Memory B cell (primary cell): ENCODE results near the gene RUVBL1.

ENCODE experiments used
- ATAC-seq: fragments of 150-1000 bp; cut with Tn5 transposase; 2 replicates; pipeline ENCODE4 v1.10.0; 2021; ENCODE audit warnings: low read depth, mild to moderate bottlenecking, moderate library complexity
- DNase-seq, 2 donors: peaks; one replicate each; pipeline ENCODE4 v3.0.0; 2022; ENCODE audit warnings: low spot score in 2 of 2
- H3K27ac Mint-ChIP-seq: one replicate; pipeline ENCODE4 v1.8.0; 2022; ENCODE audit warnings: mild to moderate bottlenecking, moderate library complexity, mixed read lengths
- H3K27me3 Mint-ChIP-seq: one replicate; pipeline ENCODE4 v1.8.0; 2022; ENCODE audit warnings: mixed read lengths
- H3K36me3 Mint-ChIP-seq: one replicate; pipeline ENCODE4 v1.8.0; 2022; ENCODE audit warnings: mild to moderate bottlenecking, mixed read lengths
- H3K4me1 Mint-ChIP-seq: one replicate; pipeline ENCODE4 v1.8.0; 2022; ENCODE audit warnings: mixed read lengths
- H3K4me3 Mint-ChIP-seq: one replicate; pipeline ENCODE4 v1.8.0; 2022; ENCODE audit warnings: mild to moderate bottlenecking, moderate library complexity, mixed read lengths
- H3K9me3 Mint-ChIP-seq: one replicate; pipeline ENCODE4 v1.8.0; 2022; ENCODE audit warnings: mixed read lengths

Gene RUVBL1

DNA sequence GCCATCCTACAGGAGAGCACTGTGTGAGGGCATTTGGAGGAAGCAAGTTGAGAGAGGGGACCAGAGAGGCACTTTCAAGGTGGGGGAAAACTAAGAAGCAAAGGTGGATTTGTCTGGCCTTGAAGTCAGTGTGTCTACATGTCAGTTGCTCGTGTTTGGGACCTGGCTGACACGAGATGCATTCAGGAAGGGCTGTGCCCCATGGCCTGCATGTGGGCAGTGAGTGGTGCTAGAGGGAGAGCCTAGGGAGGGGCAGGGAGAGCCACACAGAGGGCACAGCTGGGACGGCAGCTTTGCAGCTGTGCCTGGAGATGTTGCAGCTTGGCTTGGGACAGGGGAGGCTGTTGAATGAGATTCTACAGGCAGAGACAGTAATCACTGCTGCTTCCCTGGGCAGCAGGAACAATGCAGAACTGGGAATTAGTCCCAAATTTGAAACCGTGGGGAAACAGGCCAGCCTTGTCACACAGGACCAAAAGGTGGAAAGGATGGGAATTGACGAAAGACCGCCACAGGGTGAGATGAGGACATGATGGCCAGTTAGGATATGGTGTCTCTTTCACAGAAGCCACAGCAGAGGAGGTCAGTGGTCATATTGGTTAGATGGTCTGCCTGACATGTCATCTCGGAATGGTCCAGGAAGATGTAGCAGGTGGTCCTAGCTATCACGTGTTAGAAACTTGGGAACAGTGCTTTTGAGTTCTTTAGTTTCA, 61.4 kb downstream of the RUVBL1 start:
- no peak overlapping the region for H3K4me3 Mint-ChIP-seq
- no peak for DNase-seq
- peaks cover 8% of the 10 kb centered on the region for H3K4me1 Mint-ChIP-seq
- no peak for ATAC-seq
- H3K27ac Mint-ChIP-seq, result peak overlapping the region; percentile 26
- H3K27me3 Mint-ChIP-seq, result no peaks in the 10 kb centered on the region
- H3K9me3 Mint-ChIP-seq, result no peaks in the 10 kb centered on the region
- peaks cover 45% of the 10 kb centered on the region for H3K36me3 Mint-ChIP-seq

DNA sequence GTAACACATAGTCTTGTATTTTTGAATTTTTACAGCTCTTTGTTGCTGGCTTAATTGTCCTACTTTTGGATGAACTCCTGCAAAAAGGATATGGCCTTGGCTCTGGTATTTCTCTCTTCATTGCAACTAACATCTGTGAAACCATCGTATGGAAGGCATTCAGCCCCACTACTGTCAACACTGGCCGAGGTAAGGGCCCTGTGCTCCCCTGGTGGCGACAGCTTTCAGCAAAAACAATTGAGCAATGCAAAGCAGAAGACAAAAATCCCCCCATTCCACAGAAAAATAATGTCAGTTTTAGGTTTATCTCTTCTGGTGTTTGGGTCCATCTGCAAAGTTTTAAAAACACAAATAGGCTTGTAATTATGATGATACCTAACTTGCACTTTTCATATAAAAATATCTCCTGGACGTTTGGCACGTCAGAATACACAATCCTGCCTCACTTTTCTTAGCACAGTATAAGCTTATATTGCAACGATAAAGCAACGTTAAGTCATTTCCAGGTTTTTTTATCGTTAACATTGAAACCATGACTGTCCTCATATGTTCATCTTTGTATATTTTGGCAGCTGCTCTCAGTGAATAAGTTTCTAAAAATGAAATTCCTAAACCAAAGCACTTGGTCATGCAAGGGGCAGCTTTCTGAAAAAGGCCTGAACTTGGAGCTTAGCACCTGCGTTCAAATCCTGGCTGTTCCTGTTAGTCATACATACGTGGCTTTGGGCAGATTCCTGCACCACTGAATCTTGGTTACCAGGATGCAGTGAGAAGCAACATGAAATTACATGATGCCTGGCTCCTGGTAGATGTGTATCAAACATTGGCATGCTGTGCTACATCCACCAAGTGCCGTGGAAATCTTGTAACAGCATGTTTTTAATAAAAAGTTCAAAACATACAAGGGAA, 62.9 kb downstream of the RUVBL1 start:
- ATAC-seq (no peak), DNase-seq (no peak)
- no peaks in the 10 kb centered on the region for H3K27me3 Mint-ChIP-seq
- no peaks in the 10 kb centered on the region for H3K9me3 Mint-ChIP-seq
- peaks cover 45% of the 10 kb centered on the region for H3K36me3 Mint-ChIP-seq
- H3K27ac Mint-ChIP-seq, result no peak overlapping the region
- no peak overlapping the region for H3K4me3 Mint-ChIP-seq
- H3K4me1 Mint-ChIP-seq, result peaks cover 8% of the 10 kb centered on the region

DNA sequence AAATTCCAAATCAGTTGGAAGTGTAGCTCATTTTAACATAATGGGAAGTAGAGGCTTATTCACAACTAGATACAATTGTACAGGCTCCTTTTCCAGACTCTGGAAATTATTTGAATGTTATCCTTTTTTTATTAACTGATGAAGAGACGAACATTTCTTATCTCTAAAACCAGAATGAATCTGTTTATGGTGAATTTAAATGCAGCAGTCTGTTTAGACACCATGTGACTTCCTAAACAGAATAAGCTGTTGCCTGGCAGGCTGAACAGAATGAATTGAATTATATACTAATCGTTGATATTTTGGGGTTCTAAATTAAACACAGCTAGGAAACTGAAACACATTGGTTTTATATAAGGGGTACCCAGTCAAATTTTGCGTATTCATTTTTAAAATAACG, 67.4 kb downstream of the RUVBL1 start:
- peaks cover 32% of the 10 kb centered on the region for H3K4me1 Mint-ChIP-seq
- H3K27me3 Mint-ChIP-seq, result no peaks in the 10 kb centered on the region
- peaks cover 26% of the 10 kb centered on the region for H3K36me3 Mint-ChIP-seq
- no peak for ATAC-seq
- no peak overlapping the region for H3K4me3 Mint-ChIP-seq
- no peaks in the 10 kb centered on the region for H3K9me3 Mint-ChIP-seq
- DNase-seq, result no peak
- peak overlapping the region; percentile 28 for H3K27ac Mint-ChIP-seq

DNA sequence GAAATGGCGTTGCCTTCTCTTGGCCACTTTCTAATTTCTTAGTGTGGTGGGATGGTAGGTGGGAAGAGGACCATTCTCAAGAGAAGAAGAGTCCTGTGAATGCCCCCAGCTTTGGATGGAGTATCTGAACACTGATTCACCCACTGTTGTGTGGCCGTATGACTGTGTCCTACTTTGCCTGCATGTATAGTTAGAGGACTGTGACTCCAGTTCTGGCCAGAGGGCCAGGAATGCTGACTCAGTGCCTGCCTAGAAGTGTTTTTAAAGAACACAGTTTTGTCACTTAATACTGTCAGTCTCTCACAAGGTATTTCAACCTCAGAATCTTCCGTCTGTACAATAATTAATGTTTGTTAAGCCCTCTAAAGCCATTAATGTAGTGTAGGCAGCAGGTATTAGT, 69.2 kb downstream of the RUVBL1 start:
- H3K27me3 Mint-ChIP-seq, result no peaks in the 10 kb centered on the region
- H3K4me1 Mint-ChIP-seq, result peaks cover 33% of the 10 kb centered on the region
- DNase-seq, result no peak
- no peaks in the 10 kb centered on the region for H3K9me3 Mint-ChIP-seq
- ATAC-seq, result no peak
- peaks cover 15% of the 10 kb centered on the region for H3K36me3 Mint-ChIP-seq
- peak overlapping the region; percentile 94 for H3K27ac Mint-ChIP-seq
- no peak overlapping the region for H3K4me3 Mint-ChIP-seq

DNA sequence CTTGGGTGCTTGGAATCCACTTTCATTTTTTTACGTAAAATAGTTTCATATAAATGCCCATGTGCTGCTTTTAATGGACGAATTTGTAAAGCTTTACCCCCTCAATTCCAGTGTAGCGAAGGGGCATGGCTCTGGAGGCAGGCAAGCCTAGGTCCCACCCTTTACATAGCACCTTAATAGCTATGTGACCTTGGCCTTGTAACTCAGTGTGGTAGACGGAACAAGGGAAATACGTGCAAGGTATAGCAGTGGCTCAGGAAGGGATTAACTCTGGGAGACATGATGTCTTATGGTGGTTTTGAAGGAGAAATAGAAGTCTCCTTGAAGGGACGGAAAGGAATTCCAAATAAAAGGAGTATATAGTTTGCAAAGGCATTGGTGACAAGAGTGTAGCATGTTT, 70.0 kb downstream of the RUVBL1 start:
- DNase-seq (no peak), ATAC-seq (no peak)
- peak overlapping the region; percentile 94 for H3K27ac Mint-ChIP-seq
- peaks cover 13% of the 10 kb centered on the region for H3K36me3 Mint-ChIP-seq
- no peaks in the 10 kb centered on the region for H3K27me3 Mint-ChIP-seq
- H3K4me3 Mint-ChIP-seq, result peak overlapping the region; percentile 32
- H3K4me1 Mint-ChIP-seq, result peaks cover 33% of the 10 kb centered on the region
- H3K9me3 Mint-ChIP-seq, result no peaks in the 10 kb centered on the region

DNA sequence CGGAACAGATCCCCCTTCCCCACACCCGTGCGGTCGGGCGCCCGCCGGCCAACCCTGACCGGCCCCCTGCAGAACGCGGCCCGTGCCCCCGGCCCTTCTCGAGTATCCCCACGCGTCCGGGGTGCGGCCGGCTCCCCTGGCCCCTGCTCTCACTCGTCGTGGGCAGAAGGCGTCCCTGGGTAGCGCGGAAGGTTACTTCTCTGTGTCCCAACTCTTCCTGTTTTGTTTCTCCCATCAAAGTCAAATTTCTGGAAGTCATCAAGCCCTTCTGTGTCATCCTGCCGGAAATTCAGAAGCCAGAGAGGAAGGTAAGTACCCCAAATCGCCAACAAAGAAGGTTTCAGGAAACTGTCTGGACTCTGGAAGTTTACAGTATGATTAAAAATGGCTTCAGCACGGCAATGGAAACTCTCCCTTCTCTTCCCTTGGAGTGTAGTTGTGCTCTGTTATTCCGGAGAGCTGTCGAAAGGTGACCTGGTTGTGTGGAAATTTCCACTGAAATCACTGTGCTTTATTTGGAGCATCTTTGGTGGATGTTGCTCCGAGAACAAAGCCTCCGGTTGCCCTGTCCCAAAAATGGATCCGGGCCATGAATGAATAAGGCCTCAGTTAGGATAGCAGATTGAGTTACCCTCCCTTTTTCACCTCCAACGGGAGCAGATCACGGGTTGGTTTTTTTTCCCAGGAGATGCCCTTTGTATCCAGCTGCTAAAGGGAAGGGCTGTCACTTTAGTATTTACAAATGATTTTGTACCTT, 70.8 kb downstream of the RUVBL1 start:
- Mint-ChIP-seq H3K4me3 (peak overlapping the region; percentile 97), H3K36me3 (peaks cover 13% of the 10 kb centered on the region), H3K4me1 (peaks cover 33% of the 10 kb centered on the region), H3K9me3 (no peaks in the 10 kb centered on the region), H3K27me3 (no peaks in the 10 kb centered on the region), H3K27ac (peak overlapping the region; percentile 94)
- DNase-seq, result no peak
- ATAC-seq, result no peak

DNA sequence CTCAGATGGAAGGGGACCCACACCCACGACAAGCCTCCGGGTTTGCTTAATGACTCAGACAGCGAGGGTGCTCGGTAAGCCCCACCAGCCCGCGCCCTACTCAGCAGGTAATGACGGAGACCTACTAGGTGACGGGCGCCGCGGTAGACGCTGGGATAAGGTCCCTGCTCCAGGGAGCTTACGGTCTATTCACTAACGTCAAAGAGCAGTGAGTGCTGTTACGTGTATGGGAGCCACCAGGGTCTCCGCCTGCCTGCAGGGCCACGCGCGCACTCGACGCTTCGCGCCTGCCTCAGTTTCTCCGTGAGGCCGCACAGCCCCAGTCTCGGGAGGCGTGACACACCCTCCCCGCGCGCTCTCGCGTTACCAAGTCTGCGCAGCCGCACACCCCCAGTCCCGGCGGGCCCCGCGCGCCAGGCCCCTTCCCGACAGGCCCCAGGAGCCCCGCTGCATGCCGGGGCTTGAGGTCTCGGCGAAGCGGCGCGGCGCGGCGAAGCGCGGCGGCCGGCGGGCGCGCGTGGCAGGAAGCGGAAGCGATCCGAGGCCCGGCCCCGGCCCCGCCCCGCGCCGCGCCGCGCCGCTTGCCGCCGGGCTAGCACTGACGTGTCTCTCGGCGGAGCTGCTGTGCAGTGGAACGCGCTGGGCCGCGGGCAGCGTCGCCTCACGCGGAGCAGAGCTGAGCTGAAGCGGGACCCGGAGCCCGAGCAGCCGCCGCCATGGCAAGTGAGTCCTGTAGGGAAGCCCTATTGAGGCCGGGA, 71.6 kb downstream of the RUVBL1 start, which contains the start of gene SEC61A1:
TSS of gene SEC61A1 (plus strand) at position 601 of the 758 bp plus-strand sequence. CDS start at position 717, 116 bp downstream.
- peaks cover 11% of the 10 kb centered on the region for H3K36me3 Mint-ChIP-seq
- no peaks in the 10 kb centered on the region for H3K27me3 Mint-ChIP-seq
- peak within 1 kb of the TSS; percentile 97 for H3K4me3 Mint-ChIP-seq
- DNase-seq, result peak; percentile 90 to 93
- H3K27ac Mint-ChIP-seq, result peak within 1 kb of the TSS; percentile 94
- H3K4me1 Mint-ChIP-seq, result peaks cover 33% of the 10 kb centered on the region
- H3K9me3 Mint-ChIP-seq, result no peaks in the 10 kb centered on the region
- ATAC-seq, result peak; percentile 94

DNA sequence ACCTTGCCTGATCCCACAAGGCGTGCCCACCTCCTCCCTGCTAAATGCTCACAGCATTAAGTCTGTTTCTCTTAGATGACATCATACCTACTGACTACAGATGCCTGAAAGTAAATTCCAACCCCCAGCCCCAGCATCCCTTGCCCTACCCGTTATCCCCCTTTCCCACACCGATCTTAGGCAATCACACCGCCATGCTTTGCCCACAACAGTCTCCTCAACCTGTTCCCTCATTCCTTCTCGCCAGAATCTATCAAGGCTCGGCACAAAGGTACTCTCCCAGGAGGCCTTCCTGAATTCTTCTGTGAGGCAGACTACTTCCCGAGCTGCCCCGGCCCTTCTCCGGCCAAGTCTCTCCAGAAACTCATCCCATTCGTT, 72.2 kb downstream of the RUVBL1 start:
- DNase-seq (no peak), ATAC-seq (no peak)
- H3K4me1 Mint-ChIP-seq, result peaks cover 33% of the 10 kb centered on the region
- peak overlapping the region; percentile 97 for H3K4me3 Mint-ChIP-seq
- H3K36me3 Mint-ChIP-seq, result peaks cover 9% of the 10 kb centered on the region
- H3K27me3 Mint-ChIP-seq, result no peaks in the 10 kb centered on the region
- H3K9me3 Mint-ChIP-seq, result no peaks in the 10 kb centered on the region
- peak overlapping the region; percentile 94 for H3K27ac Mint-ChIP-seq

DNA sequence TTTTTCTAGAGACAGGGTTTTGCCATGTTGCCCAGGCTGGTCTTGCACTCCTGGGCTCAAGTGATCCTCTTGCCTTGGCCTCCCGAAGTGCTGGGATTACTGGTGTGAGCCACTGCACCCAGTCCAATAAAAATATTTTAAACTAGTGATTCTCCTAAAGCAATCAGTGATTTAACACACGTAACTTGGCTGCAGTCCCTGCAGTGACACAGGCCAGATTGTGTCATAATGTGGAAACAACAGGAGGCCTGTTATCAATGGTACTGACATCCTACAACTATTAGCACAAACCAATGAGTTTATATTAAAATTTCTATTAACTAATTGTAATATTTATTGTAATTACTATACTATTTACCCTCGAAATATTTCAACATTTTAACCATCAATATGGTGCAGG, 73.0 kb downstream of the RUVBL1 start:
- H3K27ac Mint-ChIP-seq, result no peak overlapping the region
- H3K9me3 Mint-ChIP-seq, result no peaks in the 10 kb centered on the region
- peaks cover 31% of the 10 kb centered on the region for H3K4me1 Mint-ChIP-seq
- ATAC-seq, result no peak
- H3K27me3 Mint-ChIP-seq, result peaks cover 3% of the 10 kb centered on the region
- no peak for DNase-seq
- peak overlapping the region; percentile 97 for H3K4me3 Mint-ChIP-seq
- H3K36me3 Mint-ChIP-seq, result peaks cover 7% of the 10 kb centered on the region

DNA sequence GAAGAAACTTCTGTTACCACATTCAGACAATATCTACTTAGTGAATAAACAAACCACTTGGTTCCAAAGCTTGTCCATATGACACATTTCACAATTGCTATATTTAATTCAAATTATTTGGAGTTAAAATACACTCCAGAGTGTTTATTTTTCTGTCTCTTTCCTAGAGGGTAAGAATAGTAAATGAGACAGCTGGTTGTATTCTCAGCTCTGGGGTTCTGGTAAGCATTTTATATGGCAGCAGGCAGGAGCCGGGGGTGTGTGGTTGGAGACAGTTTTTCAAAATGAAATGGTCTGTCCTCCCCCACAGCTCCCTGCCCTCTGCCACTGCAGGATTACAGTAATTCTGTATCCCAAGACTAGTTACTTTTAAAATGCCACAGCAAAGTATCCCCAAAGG, 82.3 kb downstream of the RUVBL1 start:
- H3K4me3 Mint-ChIP-seq, result no peak overlapping the region
- H3K27me3 Mint-ChIP-seq, result peaks cover 9% of the 10 kb centered on the region
- no peaks in the 10 kb centered on the region for H3K36me3 Mint-ChIP-seq
- DNase-seq (no peak), ATAC-seq (no peak)
- H3K27ac Mint-ChIP-seq, result no peak overlapping the region
- H3K9me3 Mint-ChIP-seq, result no peaks in the 10 kb centered on the region
- H3K4me1 Mint-ChIP-seq, result no peaks in the 10 kb centered on the region

DNA sequence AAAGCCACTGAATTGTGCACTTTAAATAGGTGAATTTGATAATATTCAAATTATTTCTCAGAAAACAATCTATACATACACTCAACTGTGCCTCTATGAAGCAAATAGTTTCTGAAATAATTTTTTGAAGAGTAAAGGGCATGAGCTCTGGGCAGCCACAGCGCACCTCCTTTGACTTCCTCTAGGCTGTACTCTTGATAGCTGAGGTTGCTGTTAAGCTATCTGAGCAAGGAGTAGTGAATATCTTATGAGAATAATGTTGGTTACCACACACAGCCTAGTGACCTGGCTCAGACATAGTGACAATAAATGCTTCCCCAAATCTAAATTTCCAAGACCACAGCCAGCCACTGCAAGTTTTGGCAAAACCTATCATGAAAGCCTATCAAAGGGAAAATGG, 83.0 kb downstream of the RUVBL1 start:
- no peak for ATAC-seq
- Mint-ChIP-seq H3K9me3 (no peaks in the 10 kb centered on the region), H3K27ac (no peak overlapping the region), H3K27me3 (peaks cover 5% of the 10 kb centered on the region), H3K4me3 (no peak overlapping the region), H3K4me1 (no peaks in the 10 kb centered on the region), H3K36me3 (no peaks in the 10 kb centered on the region)
- DNase-seq, result no peak

DNA sequence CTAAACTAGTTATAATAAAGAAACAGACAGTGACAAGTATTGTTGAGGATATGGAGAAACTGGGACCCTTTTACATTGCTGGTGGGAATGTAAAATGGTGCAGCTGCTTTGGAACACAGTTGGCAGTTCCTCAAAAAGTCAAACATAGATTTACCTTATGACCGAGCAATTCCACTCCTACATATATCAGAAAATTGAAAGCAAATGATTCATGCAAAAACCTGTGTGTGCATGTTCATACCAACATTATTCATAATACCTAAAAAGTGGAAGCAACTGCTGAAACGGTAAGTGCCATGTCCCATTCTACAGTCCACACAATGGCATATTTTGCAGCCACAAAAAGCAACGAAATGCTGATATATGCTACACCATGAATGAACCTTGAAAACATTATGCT, 83.6 kb downstream of the RUVBL1 start:
- H3K27ac Mint-ChIP-seq, result no peak overlapping the region
- H3K27me3 Mint-ChIP-seq, result peaks cover 5% of the 10 kb centered on the region
- H3K4me1 Mint-ChIP-seq, result no peaks in the 10 kb centered on the region
- H3K9me3 Mint-ChIP-seq, result no peaks in the 10 kb centered on the region
- H3K4me3 Mint-ChIP-seq, result no peak overlapping the region
- no peaks in the 10 kb centered on the region for H3K36me3 Mint-ChIP-seq
- no peak for ATAC-seq
- no peak for DNase-seq

DNA sequence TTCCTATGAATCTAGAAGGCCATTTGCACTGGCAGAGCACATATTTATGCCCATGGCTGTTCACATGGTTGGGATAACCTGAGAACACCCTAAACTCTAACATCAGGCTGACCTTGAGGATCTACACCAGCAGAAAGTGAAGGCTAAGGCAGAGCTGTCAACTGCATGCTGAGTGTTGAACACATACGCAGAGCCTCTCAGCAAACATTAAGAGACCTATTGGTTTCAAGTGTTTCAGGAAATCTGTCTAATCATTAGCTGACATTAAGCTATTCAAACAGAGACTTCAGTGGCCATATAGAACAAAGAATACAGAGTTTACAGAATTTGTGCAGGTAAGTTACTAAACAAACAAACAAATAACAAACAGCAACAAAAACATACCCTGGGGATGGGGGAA, 87.5 kb downstream of the RUVBL1 start:
- DNase-seq (no peak), ATAC-seq (no peak)
- H3K36me3 Mint-ChIP-seq, result no peaks in the 10 kb centered on the region
- peaks cover 8% of the 10 kb centered on the region for H3K27me3 Mint-ChIP-seq
- H3K4me1 Mint-ChIP-seq, result no peaks in the 10 kb centered on the region
- H3K27ac Mint-ChIP-seq, result no peak overlapping the region
- H3K9me3 Mint-ChIP-seq, result no peaks in the 10 kb centered on the region
- no peak overlapping the region for H3K4me3 Mint-ChIP-seq
